GM21447 (cell line): ENCODE data around the gene LRP6.
"Not testable (repeated sequence)": the region's sequence is repeated elsewhere in the genome, so short reads cannot be mapped to it uniquely, and the experiment has no call there.

Source experiments
- ATAC-seq: cut with Tn5 transposase; IDR thresholded peaks from one replicate; pipeline ENCODE4 v1.9.1; 2021; ENCODE audit not compliant: unreplicated experiment

LRP6 gene

DNA sequence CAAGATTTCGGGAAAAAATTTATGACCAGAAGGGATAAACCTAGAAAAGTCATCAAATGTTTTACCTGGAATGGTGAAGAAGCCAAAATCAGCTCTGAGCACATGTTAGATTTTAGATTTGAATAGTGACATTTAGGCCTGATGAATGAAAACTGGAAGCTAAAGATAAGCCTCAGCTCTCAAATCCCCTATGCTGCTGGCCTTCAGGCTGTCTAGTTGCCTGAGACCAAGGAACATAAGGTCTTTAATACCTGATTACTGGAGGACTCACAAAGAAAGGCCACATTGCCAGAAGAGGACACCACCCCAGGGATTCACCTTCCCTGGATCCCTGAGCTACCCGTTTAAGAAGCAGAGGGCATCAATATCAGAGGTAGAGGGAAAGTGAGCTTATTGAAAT is 139.5 kb downstream of the LRP6 start:
- ATAC-seq, result no peak

DNA sequence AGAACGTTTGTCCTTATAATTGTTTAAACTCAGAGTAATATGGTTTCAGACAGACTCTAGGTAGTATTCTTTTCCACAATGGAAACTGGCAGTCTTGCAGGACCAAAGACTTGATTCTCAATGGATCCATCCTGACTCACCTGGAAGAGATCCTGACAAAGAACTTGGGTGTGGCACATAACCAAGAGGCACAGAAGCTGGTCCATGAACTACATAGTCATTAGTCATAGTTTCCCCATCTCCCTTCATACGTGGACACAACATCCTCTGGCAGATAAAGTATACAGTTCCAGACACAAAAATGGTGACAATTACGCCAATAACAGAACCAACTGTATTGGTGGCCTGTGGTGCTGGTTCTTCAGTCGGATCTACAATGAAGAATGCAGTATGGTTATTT is 140.3 kb downstream of the LRP6 start:
- no peak for ATAC-seq

DNA sequence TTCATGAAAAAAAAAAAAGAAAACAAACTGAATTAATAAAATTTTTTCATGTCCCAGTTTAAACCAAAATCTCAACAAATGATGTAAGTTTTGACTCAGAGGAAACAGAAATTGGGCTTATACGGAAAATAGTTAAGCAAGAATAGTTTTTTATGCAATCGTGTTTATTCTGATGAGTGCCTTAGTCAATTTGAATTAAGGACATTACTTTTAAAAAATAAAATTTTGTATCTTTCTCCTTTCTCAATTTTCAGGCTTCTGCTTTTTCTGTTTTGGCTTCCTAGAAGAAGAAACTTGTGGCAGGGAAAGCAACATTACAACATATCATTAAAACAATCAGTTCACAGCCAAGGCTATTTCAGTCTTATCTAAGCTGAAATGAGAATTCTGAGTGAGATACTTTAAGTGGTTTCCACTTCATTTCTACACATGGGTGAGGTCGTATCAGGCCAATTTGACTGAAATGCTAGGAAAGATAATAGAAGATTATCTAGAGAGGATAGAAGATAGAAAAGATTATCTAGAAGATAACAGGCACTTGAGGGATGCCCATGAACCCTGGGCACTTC is 143.7 kb downstream of the LRP6 start:
- no peak for ATAC-seq

DNA sequence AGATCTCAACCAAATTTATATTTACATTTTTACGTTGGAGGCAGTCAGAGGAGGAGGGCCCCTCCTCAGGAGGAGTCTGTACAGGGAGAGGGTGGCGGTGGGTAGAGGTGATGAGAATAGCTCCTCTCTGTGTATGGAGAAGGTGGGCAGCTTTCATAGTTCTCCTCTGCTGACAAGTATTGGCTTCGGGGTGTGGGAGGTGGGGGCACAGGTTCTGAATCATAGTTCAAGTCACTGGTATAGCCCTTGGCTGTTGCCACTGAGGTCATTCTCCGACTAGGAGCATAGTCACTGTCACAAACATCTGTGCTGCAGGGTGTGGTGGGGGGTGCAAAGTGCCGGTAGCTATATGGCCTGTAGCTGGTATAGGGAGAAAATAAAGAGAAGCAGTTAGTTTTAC is 145.8 kb downstream of the LRP6 start:
- no peak for ATAC-seq

DNA sequence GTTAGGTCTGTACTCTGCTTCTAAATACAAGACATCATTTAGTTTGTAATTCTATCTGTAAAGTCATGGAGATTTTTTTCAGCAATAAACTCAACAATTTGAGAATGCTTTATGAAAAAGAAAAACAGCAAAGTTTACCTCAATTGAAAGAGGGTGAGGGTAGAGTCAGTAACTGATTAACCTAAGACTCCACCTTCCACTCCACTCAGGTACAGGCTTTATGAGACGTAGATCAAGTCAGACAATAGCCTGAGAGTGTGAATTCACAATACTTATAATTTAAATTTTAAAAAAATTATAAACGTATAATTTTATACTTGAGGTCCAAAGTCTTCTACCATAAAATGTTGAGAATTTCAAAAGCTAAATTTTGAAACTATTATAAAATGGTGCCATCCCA is 150.2 kb downstream of the LRP6 start:
- ATAC-seq, result no peak

DNA sequence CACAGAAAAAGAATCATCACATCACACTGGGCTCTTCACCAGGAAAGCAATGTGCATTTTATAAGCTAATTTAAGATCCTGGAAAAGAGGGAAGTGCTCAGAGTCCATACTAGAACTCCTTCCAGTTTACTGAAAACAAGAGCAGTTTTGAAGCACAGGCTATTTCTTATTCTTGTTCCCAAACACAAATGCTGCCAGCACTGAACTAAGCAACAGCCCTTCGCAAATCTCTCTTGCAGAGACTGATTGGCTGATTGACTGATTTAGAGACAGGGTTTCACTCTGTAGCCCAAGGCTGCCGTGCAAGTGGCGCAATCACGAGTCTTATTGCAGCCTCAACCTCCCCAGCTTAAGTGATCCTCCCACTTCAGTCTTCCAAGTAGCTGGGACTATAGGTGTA is 151.3 kb downstream of the LRP6 start:
- ATAC-seq, result no peak

DNA sequence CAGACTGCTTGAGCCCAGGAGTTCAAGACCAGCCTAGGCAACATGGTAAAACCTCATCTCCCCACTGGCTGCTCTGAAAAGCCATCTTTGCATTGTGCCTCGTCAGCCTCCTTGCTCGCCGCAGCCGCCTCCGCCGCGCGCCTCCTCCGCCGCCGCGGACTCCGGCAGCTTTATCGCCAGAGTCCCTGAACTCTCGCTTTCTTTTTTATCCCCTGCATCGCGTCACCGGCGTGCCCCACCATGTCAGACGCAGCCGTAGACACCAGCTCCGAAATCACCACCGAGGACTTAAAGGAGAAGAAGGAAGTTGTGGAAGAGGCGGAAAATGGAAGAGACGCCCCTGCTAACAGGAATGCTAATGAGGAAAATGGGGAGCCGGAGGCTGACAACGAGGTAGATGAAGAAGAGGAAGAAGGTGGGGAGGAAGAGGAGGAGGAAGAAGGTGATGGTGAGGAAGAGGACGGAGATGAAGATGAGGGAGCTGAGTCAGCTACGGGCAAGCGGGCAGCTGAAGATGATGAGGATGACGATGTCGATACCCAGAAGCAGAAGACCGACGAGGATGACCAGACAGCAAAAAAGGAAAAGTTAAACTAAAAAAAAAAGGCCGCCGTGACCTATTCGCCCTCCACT is 155.8 kb downstream of the LRP6 start:
- ATAC-seq, result not testable (repeated sequence)

DNA sequence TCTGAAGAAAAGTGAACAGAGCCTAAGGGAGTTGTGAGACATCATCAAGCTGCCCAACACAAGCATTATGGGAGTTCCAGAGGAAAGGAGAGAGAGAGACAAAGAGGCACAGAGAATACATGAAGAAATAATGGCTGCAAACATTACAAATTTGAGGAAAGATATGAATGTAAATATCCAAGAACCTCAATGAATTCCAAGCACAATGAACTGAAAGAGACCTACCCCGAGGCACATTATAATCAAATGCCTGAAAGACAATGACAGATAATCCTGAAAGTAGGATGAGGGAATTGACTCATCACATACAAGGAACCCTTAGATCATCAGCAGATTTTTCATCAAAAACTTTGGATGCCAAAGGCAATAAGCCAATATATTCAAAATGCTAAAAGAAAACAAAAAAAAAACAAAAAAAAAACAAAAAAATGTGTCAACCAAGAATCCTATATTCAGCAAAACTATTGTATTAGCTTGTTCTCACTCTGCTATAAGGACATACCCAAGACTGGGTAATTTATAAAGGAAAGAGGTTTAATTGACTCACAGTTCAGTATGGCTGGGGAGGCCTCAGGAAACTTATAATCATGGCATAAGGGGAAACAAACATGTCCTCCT is 158.3 kb downstream of the LRP6 start:
- no peak for ATAC-seq

DNA sequence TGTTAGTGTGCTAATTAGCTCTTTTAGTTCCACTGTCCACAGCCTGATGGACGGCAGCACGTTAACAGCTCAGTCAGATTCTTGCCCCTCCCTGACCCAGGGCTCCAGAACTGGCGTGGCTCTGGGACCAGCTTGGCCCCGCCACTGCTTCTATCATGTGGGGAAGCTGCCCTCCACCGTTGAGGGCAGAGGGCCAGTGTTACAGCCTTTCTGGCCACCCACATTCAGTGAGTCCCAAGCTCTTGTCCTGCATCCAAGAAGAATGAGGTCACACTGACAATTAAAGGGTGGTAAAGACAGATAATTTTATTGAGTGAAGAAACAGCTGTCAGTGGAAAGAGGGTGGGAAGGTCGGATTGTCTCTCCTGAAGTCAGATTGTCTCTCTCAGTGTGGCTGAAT is 159.2 kb downstream of the LRP6 start:
- no peak for ATAC-seq

DNA sequence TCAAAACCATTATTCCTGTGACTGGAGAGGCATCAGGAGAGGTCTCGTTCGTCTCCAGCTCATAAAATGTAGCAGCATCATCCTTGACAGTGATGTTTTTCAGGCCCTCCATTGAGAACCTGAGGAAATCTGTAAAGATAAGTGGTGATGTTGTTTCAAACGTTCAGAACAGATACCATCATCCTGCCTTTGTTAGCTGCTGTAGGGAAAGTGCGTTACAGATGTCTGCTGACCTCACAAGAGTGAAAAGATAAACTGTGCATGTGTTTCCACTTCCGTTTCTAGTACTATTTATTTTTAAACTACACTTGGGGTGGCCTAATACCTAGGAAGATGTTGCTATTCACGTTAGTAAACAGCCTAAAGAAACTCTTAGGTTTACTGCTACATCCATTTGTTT is 167.7 kb downstream of the LRP6 start:
- no peak for ATAC-seq

DNA sequence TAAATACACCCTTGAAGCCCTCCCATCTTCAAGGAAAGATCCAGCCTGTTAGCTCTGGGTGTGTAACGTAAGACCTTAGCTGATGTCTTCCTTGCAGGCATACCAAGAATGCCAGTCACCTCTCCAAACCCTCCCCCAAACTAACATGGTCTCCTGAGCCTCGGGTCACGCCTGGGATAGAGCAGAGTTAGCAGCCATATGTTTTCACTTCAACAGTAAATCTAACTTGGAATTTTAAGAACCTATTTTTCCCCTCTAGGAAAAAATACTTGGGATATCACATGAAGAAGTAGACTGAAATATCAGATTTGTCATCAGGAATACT is 168.2 kb downstream of the LRP6 start:
- ATAC-seq, result no peak

DNA sequence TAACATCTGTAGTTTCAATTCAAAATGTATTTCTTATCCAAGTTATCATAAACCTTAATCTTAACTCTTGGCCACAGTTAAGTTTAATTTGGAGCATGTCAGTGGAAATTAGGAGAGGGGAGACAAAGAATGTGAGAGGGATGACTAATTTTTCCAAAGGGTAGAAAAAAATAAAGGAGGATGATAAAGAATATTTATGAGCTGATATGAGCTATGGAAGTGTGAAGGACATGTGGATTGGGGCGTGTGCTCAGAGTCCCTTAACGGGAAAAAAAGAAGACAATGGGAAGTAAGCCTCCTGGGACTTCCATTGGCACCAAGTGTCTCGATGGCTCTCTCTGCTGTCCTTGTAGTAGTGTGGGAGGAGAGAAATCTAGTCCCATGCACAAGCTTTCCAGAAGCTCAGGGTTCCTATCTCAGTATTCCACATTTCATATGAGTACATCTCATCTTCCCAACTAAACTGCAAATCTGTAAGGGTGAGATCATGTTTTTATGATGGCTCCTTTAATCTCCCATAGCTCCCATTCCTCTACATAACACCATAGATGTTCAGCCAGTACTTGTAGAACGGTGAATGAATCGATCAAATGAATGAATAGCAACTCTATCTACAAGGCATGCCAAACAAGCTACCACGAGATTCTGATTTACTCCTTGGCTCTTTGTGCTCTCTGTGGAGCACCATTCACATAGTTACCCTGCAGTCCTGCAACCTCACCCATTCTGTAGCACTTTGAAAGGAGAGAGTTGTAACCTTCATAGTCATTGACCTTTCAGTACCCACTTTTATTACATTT is 168.8 kb downstream of the LRP6 start:
- ATAC-seq, result no peak

DNA sequence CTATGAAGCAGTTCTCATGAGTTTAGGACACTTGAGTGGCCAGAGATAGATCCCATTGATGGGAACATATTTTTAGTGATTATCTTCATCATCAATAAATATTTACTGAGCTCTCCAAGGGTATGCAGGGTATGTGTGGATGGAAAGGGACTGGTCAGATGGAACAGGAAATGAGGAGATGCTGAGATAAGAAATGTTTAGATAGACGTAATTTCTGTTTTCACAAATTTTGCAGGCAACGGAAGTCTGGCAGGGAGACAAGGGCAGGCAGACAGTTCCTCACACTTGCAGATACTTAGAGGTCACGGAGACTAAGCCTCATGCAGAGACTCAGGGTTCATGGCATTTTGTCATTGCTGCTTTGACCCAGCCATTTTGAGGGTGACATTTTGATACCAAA is 171.8 kb downstream of the LRP6 start:
- no peak for ATAC-seq

DNA sequence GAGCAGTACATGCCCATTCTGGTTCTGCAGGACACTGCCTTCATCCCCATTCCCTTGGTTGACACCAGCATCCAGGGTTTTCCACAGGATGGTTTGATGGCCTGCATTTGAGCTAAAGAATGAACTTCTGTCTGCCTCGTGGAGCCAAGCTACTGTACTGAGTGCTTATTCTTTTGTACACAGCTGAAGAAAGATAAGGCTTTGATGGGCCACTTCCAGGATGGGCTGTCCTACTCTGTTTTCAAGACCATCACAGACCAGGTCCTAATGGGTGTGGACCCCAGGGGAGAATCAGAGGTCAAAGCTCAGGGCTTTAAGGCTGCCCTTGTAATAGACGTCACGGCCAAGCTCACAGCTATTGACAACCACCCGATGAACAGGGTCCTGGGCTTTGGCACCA is 172.4 kb downstream of the LRP6 start:
- no peak for ATAC-seq

DNA sequence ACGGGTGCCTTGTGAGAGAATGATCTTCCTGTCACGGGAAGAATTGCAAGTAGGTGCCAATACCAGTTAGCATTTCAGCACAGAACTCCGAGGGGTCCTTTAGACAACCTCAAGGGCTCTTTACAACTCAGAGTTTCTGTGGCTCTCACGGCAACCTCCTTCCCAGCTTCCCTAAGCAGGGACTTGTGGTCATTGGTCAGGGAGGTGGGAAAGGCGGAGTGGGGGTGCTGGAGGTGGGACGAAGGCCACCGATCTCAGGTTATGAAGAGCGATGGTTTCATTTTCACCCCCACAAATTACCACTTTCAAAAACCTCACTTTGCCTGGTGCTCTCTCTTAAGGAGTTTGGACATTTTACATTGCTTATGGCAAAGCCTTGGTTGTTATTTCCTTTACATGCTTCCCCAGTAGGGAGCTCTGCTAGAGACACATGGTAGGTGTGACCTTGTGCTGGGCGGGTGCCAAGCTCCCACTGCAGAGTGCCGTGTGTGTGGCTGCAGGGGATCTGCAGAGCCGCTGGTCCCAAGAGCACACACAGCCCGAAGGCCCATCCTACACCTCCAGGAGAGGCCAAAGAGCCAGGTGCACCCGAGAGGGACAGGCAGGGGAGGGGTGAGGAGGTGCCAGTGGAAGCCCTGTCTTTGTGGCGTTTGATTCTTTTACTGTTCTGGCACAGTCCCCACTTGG is 174.7 kb downstream of the LRP6 start:
- ATAC-seq, result no peak

DNA sequence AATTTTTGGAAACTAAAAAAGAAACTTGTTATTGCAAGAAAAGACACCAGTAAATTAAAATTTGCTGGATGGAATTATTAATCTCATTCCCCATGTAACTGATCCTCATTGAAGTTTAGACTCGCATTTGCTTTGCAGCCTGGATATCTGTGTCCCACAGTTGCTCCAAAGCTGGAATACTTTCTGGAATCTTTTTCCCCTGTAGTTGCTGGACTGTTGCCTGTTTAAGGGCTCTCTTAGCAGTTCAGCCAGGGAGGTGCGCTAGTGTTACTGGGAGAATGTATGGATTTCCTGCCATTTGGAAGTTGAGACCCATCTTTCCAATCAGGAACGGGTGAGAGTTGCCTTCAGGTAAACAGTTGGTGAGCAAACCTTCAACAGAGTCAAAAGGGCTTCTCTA is 175.8 kb downstream of the LRP6 start:
- ATAC-seq, result no peak

DNA sequence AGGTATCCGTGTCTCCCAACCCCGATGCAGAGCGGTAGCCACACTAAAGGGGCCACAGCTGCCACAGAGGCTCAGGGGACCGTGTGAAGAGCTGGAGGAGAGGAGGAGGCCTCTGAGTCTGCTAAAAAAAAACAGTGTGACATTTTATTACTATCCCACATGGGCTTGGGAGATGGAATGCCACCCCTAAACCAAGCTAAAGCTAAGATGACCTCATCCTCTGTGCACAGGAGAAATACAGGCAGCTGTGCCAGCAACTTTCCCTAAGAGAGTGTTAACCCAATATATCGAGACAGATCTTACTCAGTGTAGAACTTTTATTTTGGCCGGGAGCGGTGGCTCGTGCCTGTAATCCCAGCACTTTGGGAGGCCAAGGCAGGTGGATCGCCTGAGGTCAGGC is 178.1 kb downstream of the LRP6 start:
- no peak for ATAC-seq

DNA sequence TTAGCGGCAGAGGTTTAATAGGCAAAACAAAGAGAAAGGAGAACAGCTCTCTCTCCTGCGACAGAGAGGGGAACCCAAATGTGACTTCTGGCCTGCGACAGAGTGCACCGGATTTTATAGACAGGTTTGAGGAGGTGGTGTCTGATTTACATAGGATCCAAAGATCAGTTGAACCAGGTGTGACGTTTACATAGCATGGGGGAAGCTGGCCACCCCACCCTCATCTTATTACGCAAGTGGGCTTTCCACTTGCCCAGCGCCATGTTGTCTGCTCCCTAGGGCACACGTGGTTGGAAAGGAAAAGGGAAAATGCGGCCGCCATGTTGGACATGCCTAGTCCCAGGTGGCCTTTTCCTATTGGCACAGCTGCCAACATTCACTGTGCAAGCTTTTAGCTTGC is 178.7 kb downstream of the LRP6 start:
- no peak for ATAC-seq

DNA sequence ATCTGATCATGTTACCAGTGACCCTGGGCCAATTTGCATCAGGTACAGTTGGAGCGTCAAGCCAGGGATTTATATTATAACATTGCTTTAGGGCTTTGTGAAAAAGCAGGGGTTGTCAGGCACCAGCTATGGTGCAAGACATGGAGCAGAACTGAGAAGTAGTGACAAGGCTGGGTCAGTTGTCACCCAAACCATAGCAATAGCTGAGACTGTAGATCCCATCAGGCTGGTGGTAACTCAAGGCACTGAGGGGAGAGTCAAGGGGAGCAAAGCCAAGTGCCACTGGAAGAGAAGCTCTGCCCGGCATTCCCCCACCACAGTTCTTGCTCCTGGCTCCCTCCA is 179.2 kb downstream of the LRP6 start:
- no peak for ATAC-seq

DNA sequence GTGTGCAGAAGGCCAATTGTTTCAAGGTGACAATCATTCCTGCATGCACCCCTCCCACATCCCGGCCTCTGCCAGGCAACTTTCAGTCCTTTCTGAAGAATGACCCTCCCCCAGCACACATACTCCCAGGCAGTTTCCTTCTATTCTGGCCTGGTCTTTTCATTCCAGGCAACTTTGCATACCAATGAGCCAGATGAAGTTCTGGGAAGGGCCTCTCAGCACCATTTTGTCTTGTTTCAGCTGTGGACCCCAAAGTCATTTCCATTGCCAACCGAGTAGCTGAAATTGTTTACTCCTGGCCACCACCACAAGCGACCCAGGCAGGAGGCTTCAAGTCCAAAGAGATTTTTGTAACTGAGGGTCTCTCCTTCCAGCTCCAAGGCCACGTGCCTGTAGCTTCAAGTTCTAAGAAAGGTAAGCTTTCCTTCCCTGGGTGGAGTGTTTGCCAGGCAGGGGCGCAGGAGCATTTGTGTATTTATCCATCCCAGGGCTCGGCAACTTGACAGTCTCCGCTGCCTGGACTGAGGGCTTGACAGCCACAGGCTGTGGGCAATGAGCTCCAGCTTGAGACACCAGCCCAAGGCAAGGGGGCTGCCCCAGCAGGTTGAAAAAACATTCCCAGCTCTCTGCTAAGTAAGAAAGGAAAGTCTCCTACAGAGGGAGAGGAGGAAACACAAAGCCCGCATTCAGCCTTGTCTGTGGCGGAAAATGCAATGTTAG is 179.7 kb downstream of the LRP6 start:
- ATAC-seq, result no peak

DNA sequence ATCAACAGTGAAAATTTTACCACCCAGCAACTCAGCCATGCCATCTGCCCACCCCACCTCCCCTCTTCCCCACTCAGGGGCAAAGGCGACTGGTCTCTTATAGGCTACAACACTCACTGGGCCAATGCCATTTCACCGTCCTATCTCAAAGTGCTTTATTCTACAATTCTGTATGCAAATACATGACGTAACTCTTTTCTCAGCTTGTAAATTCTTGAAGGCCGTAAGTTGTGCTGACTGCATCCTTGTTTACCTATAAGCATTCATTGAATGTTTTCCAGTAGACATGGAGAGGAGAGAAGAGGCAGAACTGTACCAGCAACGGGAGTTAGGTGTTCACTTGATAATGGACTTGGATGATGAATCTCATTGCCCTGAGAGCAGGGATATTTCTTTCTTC is 180.5 kb downstream of the LRP6 start:
- ATAC-seq, result no peak
